GM12864 (cell line): ENCODE measurements around the gene SRPK3.

Experiments used
- DNase-seq: peaks from one replicate; pipeline ENCODE4 v3.0.0-alpha.2; 2011; ENCODE audit warnings: low read depth
- H3K4me3 ChIP-seq: 2 replicates; pipeline ENCODE4 v1.5.1; 2011; ENCODE audit warnings: mild to moderate bottlenecking, low read depth, low read length, control low read depth
- TF ChIP-seq, protein P1 (sequence below): IDR thresholded peaks from 2 replicates; pipeline ENCODE4 v1.5.1; 2011; ENCODE audit warnings: low read depth, mild to moderate bottlenecking, moderate library complexity, low read length, control low read depth, inconsistent platforms; ENCODE audit errors: missing control alignments

SRPK3 gene

DNA sequence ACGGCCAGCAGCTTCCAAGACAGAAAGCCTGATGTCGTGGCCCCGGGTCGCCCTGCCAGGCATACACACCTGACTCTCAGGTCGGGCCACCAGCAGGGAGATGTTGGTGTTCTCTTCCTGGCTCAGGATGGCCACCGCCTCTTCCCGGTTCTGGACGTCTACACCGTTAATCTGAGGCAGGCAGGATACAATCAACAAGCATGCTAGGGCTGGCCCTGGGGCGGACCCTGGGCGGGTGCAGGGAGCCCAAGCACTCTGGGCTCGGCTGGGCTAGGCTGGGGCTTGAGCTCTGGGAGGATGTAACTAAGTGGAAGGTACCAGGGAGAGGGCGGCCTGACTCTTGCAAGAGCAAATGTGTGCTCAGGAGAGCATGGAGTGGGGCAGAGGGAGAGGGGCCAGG is 24.6 kb downstream of the SRPK3 start:
- no peak overlapping the region for H3K4me3 ChIP-seq
- TF ChIP-seq, protein P1, sequence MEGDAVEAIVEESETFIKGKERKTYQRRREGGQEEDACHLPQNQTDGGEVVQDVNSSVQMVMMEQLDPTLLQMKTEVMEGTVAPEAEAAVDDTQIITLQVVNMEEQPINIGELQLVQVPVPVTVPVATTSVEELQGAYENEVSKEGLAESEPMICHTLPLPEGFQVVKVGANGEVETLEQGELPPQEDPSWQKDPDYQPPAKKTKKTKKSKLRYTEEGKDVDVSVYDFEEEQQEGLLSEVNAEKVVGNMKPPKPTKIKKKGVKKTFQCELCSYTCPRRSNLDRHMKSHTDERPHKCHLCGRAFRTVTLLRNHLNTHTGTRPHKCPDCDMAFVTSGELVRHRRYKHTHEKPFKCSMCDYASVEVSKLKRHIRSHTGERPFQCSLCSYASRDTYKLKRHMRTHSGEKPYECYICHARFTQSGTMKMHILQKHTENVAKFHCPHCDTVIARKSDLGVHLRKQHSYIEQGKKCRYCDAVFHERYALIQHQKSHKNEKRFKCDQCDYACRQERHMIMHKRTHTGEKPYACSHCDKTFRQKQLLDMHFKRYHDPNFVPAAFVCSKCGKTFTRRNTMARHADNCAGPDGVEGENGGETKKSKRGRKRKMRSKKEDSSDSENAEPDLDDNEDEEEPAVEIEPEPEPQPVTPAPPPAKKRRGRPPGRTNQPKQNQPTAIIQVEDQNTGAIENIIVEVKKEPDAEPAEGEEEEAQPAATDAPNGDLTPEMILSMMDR: no peak
- no peak for DNase-seq

GRCh38 chrX:153806999-153807575 is 26.2 kb downstream of the SRPK3 start:
- TF ChIP-seq, protein P1: no peak
- H3K4me3 ChIP-seq: no peak overlapping the region
- DNase-seq: no peak

DNA sequence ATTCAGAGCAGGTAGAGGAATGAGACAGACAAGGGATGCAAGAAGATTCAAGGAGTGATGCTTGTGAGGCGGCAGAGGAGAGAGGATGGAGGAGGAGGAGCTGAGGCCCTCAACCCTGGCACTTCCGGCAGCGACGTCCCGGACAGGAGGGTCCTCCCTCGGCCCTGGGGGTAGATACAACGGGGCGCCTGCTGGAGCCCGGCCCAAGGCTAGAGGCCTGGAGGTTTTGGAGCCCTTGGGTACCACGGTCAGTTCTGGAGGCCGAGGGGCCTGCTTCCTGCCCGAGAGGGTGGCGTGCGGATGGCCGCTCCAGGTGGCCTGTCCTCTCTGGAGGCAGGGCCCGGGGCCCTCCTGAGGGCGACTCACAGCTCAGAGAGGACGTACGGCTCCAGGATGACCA is 27.1 kb downstream of the SRPK3 start:
- no peak overlapping the region for H3K4me3 ChIP-seq
- TF ChIP-seq, protein P1: no peak
- no peak for DNase-seq

- no peak for DNase-seq
- no peak overlapping the region for H3K4me3 ChIP-seq
- TF ChIP-seq, protein P1: no peak
These were observed 31.4 kb downstream of the SRPK3 start for GRCh38 chrX:153812220-153812619.

DNA sequence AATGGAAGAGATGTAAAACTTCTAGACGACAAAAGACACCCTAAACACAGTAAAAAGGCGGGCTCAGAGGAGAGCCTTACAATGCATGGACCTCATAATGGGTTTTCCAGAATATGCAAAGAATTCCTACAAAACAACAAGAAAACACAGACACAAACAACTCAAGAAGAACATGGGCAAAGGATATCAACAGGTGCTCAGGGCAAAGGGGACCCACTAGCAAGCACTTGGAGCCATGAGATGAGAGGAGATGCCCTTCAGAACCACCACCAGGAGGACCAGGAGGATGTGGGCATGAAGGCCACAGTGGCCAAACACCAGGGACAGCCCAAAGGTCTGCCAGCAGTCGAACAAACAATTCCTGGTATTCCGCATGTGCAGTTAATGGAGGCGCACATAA is 32.3 kb downstream of the SRPK3 start:
- H3K4me3 ChIP-seq: no peak overlapping the region
- TF ChIP-seq, protein P1: no peak
- DNase-seq: no peak

- TF ChIP-seq, protein P1: no peak
- no peak for DNase-seq
- H3K4me3 ChIP-seq: no peak overlapping the region
These were observed 33.9 kb downstream of the SRPK3 start for GRCh38 chrX:153814591-153815315.
